Measurements from ENCODE around the gene ERFL. TPM values are rescaled to one million over a fixed set of nuclear protein-coding genes. Genes with fewer than 3 reads are reported as not detected.

ERFL gene
- total RNA-seq, 2 experiments from 2014 or later, result 1.6 to 6.8 TPM

GRCh38 chr19:41909706-41910105 is 18.5 kb downstream of the ERFL start:
- no peaks in the 10 kb centered on the region for H3K79me2 ChIP-seq (ENCODE audit: insufficient read depth, low read depth, low read length)
- peaks cover 28% of the 10 kb centered on the region for H3K36me3 ChIP-seq (ENCODE audit: insufficient read depth, low read length)
- BruUV-seq (replicated peaks), result no TSS peak
- ChIA-PET POLR2A (no interaction called here), CTCF (ENCODE audit: unreplicated experiment) (no interaction called here)
- no peak for DNase-seq (ENCODE audit: low spot score)
- H3K27ac ChIP-seq (ENCODE audit: low read depth, low read length, poor library complexity, severe bottlenecking), result no peak overlapping the region
- peaks cover 13% of the 10 kb centered on the region for H3K4me1 ChIP-seq (ENCODE audit: insufficient read depth, low read length, poor library complexity, severe bottlenecking)
- no peak overlapping the region for H2AFZ ChIP-seq (ENCODE audit: low read length)
- intact Hi-C loops (cut with micrococcal nuclease; ENCODE audit: unreplicated experiment), result no loop called here
- TF ChIP-seq CTCF (conservative IDR thresholded peaks at IDR 0.05; ENCODE audit: low read length) (no peak), EZH2phosphoT487 (IDR thresholded peaks at IDR 0.05; ENCODE audit: borderline replicate concordance, low read depth, low read length) (no peak)
- no peaks in the 10 kb centered on the region for H3K9me2 ChIP-seq (ENCODE audit: insufficient read depth, low read length)
- H3K4me3 ChIP-seq (ENCODE audit: low read depth, low read length, poor library complexity, severe bottlenecking), result no peak overlapping the region
- H3K4me2 ChIP-seq (ENCODE audit: low read length), result no peak overlapping the region
- H3K9me3 ChIP-seq (ENCODE audit: low read length), result no peaks in the 10 kb centered on the region
- H4K20me1 ChIP-seq (ENCODE audit: insufficient read depth, low read length), result no peaks in the 10 kb centered on the region

DNA sequence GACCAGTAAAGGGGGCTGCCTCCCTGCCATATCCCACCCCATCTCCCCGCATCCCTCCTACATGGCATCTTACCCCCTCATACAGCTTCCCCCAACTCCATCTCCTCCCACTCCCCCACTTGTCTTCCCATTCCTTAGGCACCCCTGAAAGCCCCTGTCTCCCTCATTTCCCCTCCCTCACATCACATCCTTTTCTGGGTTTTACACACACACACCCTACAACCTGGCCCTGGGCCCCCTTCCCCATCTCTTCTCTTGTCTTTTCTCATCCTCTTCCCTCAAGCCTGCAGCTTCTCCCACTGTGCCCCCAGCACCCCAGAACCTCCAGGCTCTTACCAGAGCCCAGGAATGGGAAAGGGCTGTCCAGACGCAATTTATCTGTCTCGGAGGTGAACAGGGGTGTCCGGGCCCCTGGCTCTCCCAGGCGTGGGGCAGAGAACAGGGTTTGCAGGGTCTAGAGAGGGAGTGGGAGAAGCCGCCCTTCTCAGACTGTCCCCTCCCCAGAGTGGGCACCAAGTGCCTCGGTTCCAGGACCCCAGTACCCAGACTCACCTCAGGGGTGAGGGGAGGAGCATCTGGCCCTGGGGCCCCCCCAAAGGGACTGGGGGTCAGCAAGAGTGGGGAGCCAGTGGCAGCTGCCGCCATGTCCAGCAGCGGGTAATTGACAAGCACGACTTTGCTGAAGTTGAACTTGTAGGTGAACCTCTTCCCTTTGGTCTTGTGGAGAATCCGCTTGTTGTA is 19.4 kb downstream of the ERFL start:
- no peaks in the 10 kb centered on the region for H4K20me1 ChIP-seq (ENCODE audit: insufficient read depth, low read length)
- no peak overlapping the region for H3K4me2 ChIP-seq (ENCODE audit: low read length)
- H3K4me3 ChIP-seq (ENCODE audit: low read depth, low read length, poor library complexity, severe bottlenecking), result no peak overlapping the region
- ChIA-PET POLR2A (no interaction called here), CTCF (ENCODE audit: unreplicated experiment) (no interaction called here)
- no peak for DNase-seq (ENCODE audit: low spot score)
- H3K9me3 ChIP-seq (ENCODE audit: low read length), result no peaks in the 10 kb centered on the region
- H3K9me2 ChIP-seq (ENCODE audit: insufficient read depth, low read length), result no peaks in the 10 kb centered on the region
- peaks cover 13% of the 10 kb centered on the region for H3K4me1 ChIP-seq (ENCODE audit: insufficient read depth, low read length, poor library complexity, severe bottlenecking)
- H2AFZ ChIP-seq (ENCODE audit: low read length), result no peak overlapping the region
- H3K36me3 ChIP-seq (ENCODE audit: insufficient read depth, low read length), result peaks cover 36% of the 10 kb centered on the region
- no peak overlapping the region for H3K27ac ChIP-seq (ENCODE audit: low read depth, low read length, poor library complexity, severe bottlenecking)
- H3K79me2 ChIP-seq (ENCODE audit: insufficient read depth, low read depth, low read length), result no peaks in the 10 kb centered on the region
- TF ChIP-seq CTCF (conservative IDR thresholded peaks at IDR 0.05; ENCODE audit: low read length), result no peak
- TF ChIP-seq EZH2phosphoT487 (IDR thresholded peaks at IDR 0.05; ENCODE audit: borderline replicate concordance, low read depth, low read length), result no peak
- intact Hi-C loops (cut with micrococcal nuclease; ENCODE audit: unreplicated experiment), result no loop called here
- BruUV-seq (replicated peaks), result no TSS peak

- BruUV-seq (replicated peaks), result no TSS peak
- Histone ChIP-seq H3K9me3 (ENCODE audit: low read length) (no peaks in the 10 kb centered on the region), H3K4me3 (ENCODE audit: low read depth, low read length, poor library complexity, severe bottlenecking) (no peak overlapping the region), H4K20me1 (ENCODE audit: insufficient read depth, low read length) (no peaks in the 10 kb centered on the region), H3K4me2 (ENCODE audit: low read length) (no peak overlapping the region), H3K79me2 (ENCODE audit: insufficient read depth, low read depth, low read length) (no peaks in the 10 kb centered on the region), H3K36me3 (ENCODE audit: insufficient read depth, low read length) (peaks cover 44% of the 10 kb centered on the region), H3K4me1 (ENCODE audit: insufficient read depth, low read length, poor library complexity, severe bottlenecking) (peaks cover 13% of the 10 kb centered on the region), H2AFZ (ENCODE audit: low read length) (no peak overlapping the region), H3K9me2 (ENCODE audit: insufficient read depth, low read length) (no peaks in the 10 kb centered on the region), H3K27ac (ENCODE audit: low read depth, low read length, poor library complexity, severe bottlenecking) (no peak overlapping the region)
- POLR2A ChIA-PET, result no interaction called here
- CTCF ChIA-PET (ENCODE audit: unreplicated experiment), result no interaction called here
- intact Hi-C loops (cut with micrococcal nuclease; ENCODE audit: unreplicated experiment), result no loop called here
- TF ChIP-seq CTCF (conservative IDR thresholded peaks at IDR 0.05; ENCODE audit: low read length) (no peak), EZH2phosphoT487 (IDR thresholded peaks at IDR 0.05; ENCODE audit: borderline replicate concordance, low read depth, low read length) (no peak)
- DNase-seq (ENCODE audit: low spot score), result no peak
Observed at GRCh38 chr19:41907994-41908615, 20.1 kb downstream of the ERFL start.

Data from OCI-LY7 (cell line).